Measurements from ENCODE around the gene LRRC4C.

LRRC4C gene

DNA sequence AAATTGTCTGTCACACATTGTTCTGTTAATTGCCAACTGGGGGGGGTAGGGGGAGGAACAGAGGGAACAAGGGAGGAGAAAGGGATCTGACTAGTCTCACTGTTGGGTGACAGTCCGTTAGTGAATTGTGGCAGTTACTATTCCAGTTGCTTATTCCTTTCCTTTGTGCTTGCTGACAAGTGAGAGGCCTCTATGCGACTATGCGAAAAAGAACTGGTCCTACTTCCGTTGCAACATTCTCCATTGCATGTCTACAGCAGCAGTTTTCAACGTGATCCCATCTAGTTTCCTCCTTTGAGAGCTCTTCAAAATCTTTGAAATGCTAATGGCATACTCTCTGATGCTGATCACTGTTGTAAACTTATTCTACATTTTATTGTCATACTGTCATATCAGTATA, 672.2 kb downstream of the LRRC4C start:
- H3K4me1 ChIP-seq (ENCODE audit: insufficient read depth, low read length, severe bottlenecking): no peaks in the 10 kb centered on the region
- no peaks in the 10 kb centered on the region for H3K79me2 ChIP-seq (ENCODE audit: insufficient read depth, low read length)
- H3K4me3 ChIP-seq (ENCODE audit: low read depth, low read length, poor library complexity, severe bottlenecking): no peak overlapping the region
- H3K9me2 ChIP-seq (ENCODE audit: low read depth, low read length): no peaks in the 10 kb centered on the region
- no peak overlapping the region for H2AFZ ChIP-seq (ENCODE audit: low read length)
- H3K4me2 ChIP-seq (ENCODE audit: low read length): no peak overlapping the region
- H3F3A ChIP-seq (ENCODE audit: insufficient read depth, low read length): no peaks in the 10 kb centered on the region
- no peaks in the 10 kb centered on the region for H3K9me3 ChIP-seq (ENCODE audit: low read length)
- no peaks in the 10 kb centered on the region for H3K27me3 ChIP-seq (ENCODE audit: insufficient read depth, low read length)
- no peak for TF ChIP-seq EZH2 (IDR thresholded peaks at IDR 0.05; ENCODE audit: borderline replicate concordance, low read length)
- TF ChIP-seq, protein P1, sequence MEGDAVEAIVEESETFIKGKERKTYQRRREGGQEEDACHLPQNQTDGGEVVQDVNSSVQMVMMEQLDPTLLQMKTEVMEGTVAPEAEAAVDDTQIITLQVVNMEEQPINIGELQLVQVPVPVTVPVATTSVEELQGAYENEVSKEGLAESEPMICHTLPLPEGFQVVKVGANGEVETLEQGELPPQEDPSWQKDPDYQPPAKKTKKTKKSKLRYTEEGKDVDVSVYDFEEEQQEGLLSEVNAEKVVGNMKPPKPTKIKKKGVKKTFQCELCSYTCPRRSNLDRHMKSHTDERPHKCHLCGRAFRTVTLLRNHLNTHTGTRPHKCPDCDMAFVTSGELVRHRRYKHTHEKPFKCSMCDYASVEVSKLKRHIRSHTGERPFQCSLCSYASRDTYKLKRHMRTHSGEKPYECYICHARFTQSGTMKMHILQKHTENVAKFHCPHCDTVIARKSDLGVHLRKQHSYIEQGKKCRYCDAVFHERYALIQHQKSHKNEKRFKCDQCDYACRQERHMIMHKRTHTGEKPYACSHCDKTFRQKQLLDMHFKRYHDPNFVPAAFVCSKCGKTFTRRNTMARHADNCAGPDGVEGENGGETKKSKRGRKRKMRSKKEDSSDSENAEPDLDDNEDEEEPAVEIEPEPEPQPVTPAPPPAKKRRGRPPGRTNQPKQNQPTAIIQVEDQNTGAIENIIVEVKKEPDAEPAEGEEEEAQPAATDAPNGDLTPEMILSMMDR (IDR thresholded peaks at IDR 0.05; ENCODE audit: low read length): no peak
- no peak overlapping the region for H3K9ac ChIP-seq (ENCODE audit: low read length)
- no peaks in the 10 kb centered on the region for H4K20me1 ChIP-seq (ENCODE audit: insufficient read depth, low read length)
- no peak overlapping the region for H3K27ac ChIP-seq (ENCODE audit: low read depth, low read length, poor library complexity, severe bottlenecking)
- H3K36me3 ChIP-seq (ENCODE audit: insufficient read depth, low read length): no peaks in the 10 kb centered on the region

DNA sequence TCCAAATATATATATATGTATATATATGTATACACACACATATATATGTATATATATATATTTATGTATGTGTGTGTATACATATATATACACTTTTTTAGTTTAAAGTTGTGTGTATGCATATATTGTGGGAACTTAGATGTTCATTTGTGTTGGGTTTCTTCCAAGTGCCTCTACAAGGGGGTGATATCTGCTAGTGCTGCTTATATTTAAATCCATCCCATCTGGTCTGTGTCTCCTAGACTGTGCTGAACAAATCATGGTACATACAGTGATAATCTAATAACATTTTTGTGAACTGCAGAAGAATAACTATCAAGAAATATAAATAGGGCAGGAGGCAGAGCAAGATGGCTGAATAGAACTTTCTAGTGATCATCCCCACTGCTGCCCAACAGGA, 696.4 kb downstream of the LRRC4C start:
- no peaks in the 10 kb centered on the region for H3K27me3 ChIP-seq (ENCODE audit: insufficient read depth, low read length)
- TF ChIP-seq, protein P1 (IDR thresholded peaks at IDR 0.05; ENCODE audit: low read length): no peak
- no peak for TF ChIP-seq EZH2 (IDR thresholded peaks at IDR 0.05; ENCODE audit: borderline replicate concordance, low read length)
- no peaks in the 10 kb centered on the region for H4K20me1 ChIP-seq (ENCODE audit: insufficient read depth, low read length)
- H3K4me1 ChIP-seq (ENCODE audit: insufficient read depth, low read length, severe bottlenecking): no peaks in the 10 kb centered on the region
- no peaks in the 10 kb centered on the region for H3K36me3 ChIP-seq (ENCODE audit: insufficient read depth, low read length)
- no peaks in the 10 kb centered on the region for H3K79me2 ChIP-seq (ENCODE audit: insufficient read depth, low read length)
- H3K4me2 ChIP-seq (ENCODE audit: low read length): no peak overlapping the region
- no peaks in the 10 kb centered on the region for H3K9me3 ChIP-seq (ENCODE audit: low read length)
- no peak overlapping the region for H2AFZ ChIP-seq (ENCODE audit: low read length)
- H3F3A ChIP-seq (ENCODE audit: insufficient read depth, low read length): no peaks in the 10 kb centered on the region
- H3K27ac ChIP-seq (ENCODE audit: low read depth, low read length, poor library complexity, severe bottlenecking): no peak overlapping the region
- H3K9ac ChIP-seq (ENCODE audit: low read length): no peak overlapping the region
- no peak overlapping the region for H3K4me3 ChIP-seq (ENCODE audit: low read depth, low read length, poor library complexity, severe bottlenecking)
- no peaks in the 10 kb centered on the region for H3K9me2 ChIP-seq (ENCODE audit: low read depth, low read length)

DNA sequence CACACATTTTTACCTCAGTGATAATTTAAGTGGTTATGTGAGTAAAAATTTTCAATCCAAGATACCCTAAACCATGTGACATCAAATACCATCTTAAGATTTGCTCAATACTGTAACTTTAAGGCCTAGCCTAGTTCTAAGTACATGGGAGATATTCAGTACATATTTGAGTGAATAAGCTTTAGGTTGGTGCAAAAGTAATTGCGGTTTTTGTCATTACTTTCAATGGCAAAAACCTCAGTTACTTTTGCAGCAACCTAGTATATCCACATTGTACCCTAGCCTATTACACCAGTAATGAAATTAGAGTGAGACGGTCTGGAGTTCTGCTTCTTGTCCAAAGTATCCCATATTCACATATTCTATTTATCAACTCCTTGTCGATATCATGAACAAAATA, 700.1 kb downstream of the LRRC4C start:
- no peak for TF ChIP-seq EZH2 (IDR thresholded peaks at IDR 0.05; ENCODE audit: borderline replicate concordance, low read length)
- TF ChIP-seq, protein P1 (IDR thresholded peaks at IDR 0.05; ENCODE audit: low read length): no peak
- H3K4me3 ChIP-seq (ENCODE audit: low read depth, low read length, poor library complexity, severe bottlenecking): no peak overlapping the region
- no peak overlapping the region for H2AFZ ChIP-seq (ENCODE audit: low read length)
- no peaks in the 10 kb centered on the region for H3K27me3 ChIP-seq (ENCODE audit: insufficient read depth, low read length)
- H3K4me2 ChIP-seq (ENCODE audit: low read length): no peak overlapping the region
- no peaks in the 10 kb centered on the region for H3F3A ChIP-seq (ENCODE audit: insufficient read depth, low read length)
- H3K9me3 ChIP-seq (ENCODE audit: low read length): no peaks in the 10 kb centered on the region
- no peaks in the 10 kb centered on the region for H4K20me1 ChIP-seq (ENCODE audit: insufficient read depth, low read length)
- H3K4me1 ChIP-seq (ENCODE audit: insufficient read depth, low read length, severe bottlenecking): no peaks in the 10 kb centered on the region
- H3K9me2 ChIP-seq (ENCODE audit: low read depth, low read length): no peaks in the 10 kb centered on the region
- no peaks in the 10 kb centered on the region for H3K36me3 ChIP-seq (ENCODE audit: insufficient read depth, low read length)
- H3K79me2 ChIP-seq (ENCODE audit: insufficient read depth, low read length): no peaks in the 10 kb centered on the region
- no peak overlapping the region for H3K27ac ChIP-seq (ENCODE audit: low read depth, low read length, poor library complexity, severe bottlenecking)
- no peak overlapping the region for H3K9ac ChIP-seq (ENCODE audit: low read length)

Data from OCI-LY1 (cell line).